CD14-positive monocyte (primary cell): ENCODE measurements around the gene CIROP. TPM values are rescaled to one million over a fixed set of nuclear protein-coding genes. Genes with fewer than 3 reads are reported as not detected.

Experiments
- DNase-seq, 3 donors: peaks; one replicate each; pipeline ENCODE4 v3.0.0-alpha.2; 2011 to 2022
- H2AFZ ChIP-seq: 2 replicates; pipeline ENCODE4 v1.6.0; 2012; ENCODE audit warnings: mild to moderate bottlenecking, low read depth, low read length, inconsistent platforms; ENCODE audit not compliant: insufficient read depth, poor library complexity, severe bottlenecking
- H3K27ac ChIP-seq, 2 donors: 1 replicate in 1 of 2; 2 replicates in 1 of 2; pipeline ENCODE4 v1.5.1; 2012 to 2013; ENCODE audit warnings: low read length in 2 of 2, control low read depth in 1 of 2, inconsistent platforms in 1 of 2, low read depth in 1 of 2, mild to moderate bottlenecking in 1 of 2
- H3K27me3 ChIP-seq, 2 donors: one replicate each; pipeline versions ENCODE4 v1.6.0 to v1.6.1; 2011 to 2013; ENCODE audit warnings: low read length in 2 of 2; ENCODE audit not compliant: control insufficient read depth in 2 of 2, insufficient read depth in 2 of 2
- H3K36me3 ChIP-seq, 2 donors: replicated peaks in 1 of 2; 1 replicate in 1 of 2; 2 replicates in 1 of 2; pipeline versions ENCODE4 v1.5.1 to v1.6.1; 2012 to 2013; ENCODE audit warnings: low read length in 2 of 2, control low read depth in 1 of 2, inconsistent platforms in 1 of 2, mild to moderate bottlenecking in 1 of 2; ENCODE audit not compliant: insufficient read depth in 2 of 2, control insufficient read depth in 1 of 2
- H3K4me1 ChIP-seq, 2 donors: 1 replicate in 1 of 2; 2 replicates in 1 of 2; pipeline versions ENCODE4 v1.5.1 to v1.6.1; 2012 to 2013; ENCODE audit warnings: low read length in 2 of 2, control low read depth in 1 of 2, inconsistent platforms in 1 of 2, mild to moderate bottlenecking in 1 of 2, moderate library complexity in 1 of 2; ENCODE audit not compliant: insufficient read depth in 2 of 2, control insufficient read depth in 1 of 2
- H3K4me2 ChIP-seq: replicated peaks from 2 replicates; pipeline ENCODE3; 2012; ENCODE audit warnings: low read length, moderate library complexity, mild to moderate bottlenecking; ENCODE audit not compliant: poor library complexity, severe bottlenecking; ENCODE audit errors: extremely low read depth
- H3K4me3 ChIP-seq, 3 experiments: fragments of 200-600 bp in 1 of 3; sonication (generic) in 1 of 3; replicated peaks in 1 of 3; 1 replicate in 2 of 3; 2 replicates in 1 of 3; pipeline ENCODE4 v1.5.1; 2011 to 2013; ENCODE audit warnings: low read length in 3 of 3, mild to moderate bottlenecking in 3 of 3, control low read depth in 2 of 3, low read depth in 2 of 3, inconsistent platforms in 1 of 3, moderate library complexity in 1 of 3
- H3K79me2 ChIP-seq: 2 replicates; pipeline ENCODE4 v1.6.0; 2012; ENCODE audit warnings: mild to moderate bottlenecking, control low read depth, inconsistent platforms, low read length, moderate library complexity; ENCODE audit not compliant: insufficient read depth
- H3K9ac ChIP-seq: 2 replicates; pipeline ENCODE4 v1.6.0; 2017; ENCODE audit warnings: low read length, mild to moderate bottlenecking; ENCODE audit not compliant: insufficient read depth, poor library complexity, severe bottlenecking
- H3K9me3 ChIP-seq, 2 donors: replicated peaks in 1 of 2; 1 replicate in 1 of 2; 2 replicates in 1 of 2; pipeline versions ENCODE4 v1.5.1 to v1.6.1; 2012 to 2013; ENCODE audit warnings: low read length in 2 of 2, control low read depth in 1 of 2; ENCODE audit not compliant: control insufficient read depth in 1 of 2, insufficient read depth in 1 of 2
- H4K20me1 ChIP-seq: 2 replicates; pipeline ENCODE4 v1.6.0; 2012; ENCODE audit warnings: mild to moderate bottlenecking, low read length, control low read depth, moderate library complexity; ENCODE audit not compliant: insufficient read depth
- H3K27ac Mint-ChIP-seq, 7 donors: one replicate each; pipeline ENCODE4 v1.8.0; 2020; ENCODE audit warnings: mild to moderate bottlenecking in 7 of 7, mixed read lengths in 7 of 7, moderate library complexity in 6 of 7, inconsistent platforms in 2 of 7
- H3K27me3 Mint-ChIP-seq, 3 donors: one replicate each; pipeline ENCODE4 v1.8.0; 2021 to 2022; ENCODE audit warnings: low read depth in 3 of 3, mild to moderate bottlenecking in 3 of 3, mixed read lengths in 3 of 3, moderate library complexity in 3 of 3, inconsistent platforms in 1 of 3
- H3K36me3 Mint-ChIP-seq, 2 donors: one replicate each; pipeline ENCODE4 v1.8.0; 2020; ENCODE audit warnings: mixed read lengths in 2 of 2, inconsistent platforms in 1 of 2, mild to moderate bottlenecking in 1 of 2
- H3K4me1 Mint-ChIP-seq: one replicate; pipeline ENCODE4 v1.8.0; 2020; ENCODE audit warnings: mild to moderate bottlenecking, mixed read lengths
- H3K4me3 Mint-ChIP-seq, 2 donors: one replicate each; pipeline ENCODE4 v1.8.0; 2020; ENCODE audit warnings: mild to moderate bottlenecking in 2 of 2, mixed read lengths in 2 of 2, moderate library complexity in 1 of 2
- H3K9me3 Mint-ChIP-seq, 7 donors: one replicate each; pipeline ENCODE4 v1.8.0; 2020 to 2022; ENCODE audit warnings: mixed read lengths in 7 of 7, mild to moderate bottlenecking in 6 of 7, moderate library complexity in 6 of 7, inconsistent platforms in 2 of 7
- CTCF ChIP-seq: fragments of 200-600 bp; IDR thresholded peaks from one replicate; pipeline ENCODE4 v1.8.0; 2022; ENCODE audit warnings: antibody characterized with exemption, mild to moderate bottlenecking
- WGBS: methylation state at CpG from one replicate; pipeline ENCODE4 v1.1.5; 2013; ENCODE audit warnings: missing lambda C conversion rate; ENCODE audit not compliant: insufficient coverage; 5-methylcytosine and 5-hydroxymethylcytosine counted together
- intact Hi-C, 2 donors: fragments of 100-400 bp; cut with micrococcal nuclease; formaldehyde crosslinking; loops; one replicate each; pipeline versions ENCODE4 v1.15.0 to v1.15.1; 2023
- polyA plus RNA-seq, 3 donors: library from polyadenylated mRNA; depleted of rRNA in 1 of 3; unstranded in 2 of 3; stranded (reverse) in 1 of 3; fragments of 300-500 nt in 2 of 3; fragments of >200 nt in 1 of 3; fragmentation: Illumina TruSeq in 2 of 3; gene quantifications; 1 replicate in 2 of 3; 2 replicates in 1 of 3; pipeline ENCODE4 v1.2.3, GENCODE V29; 2012 to 2021

The CIROP gene
- polyA plus RNA-seq, 3 donors: not detected

DNA sequence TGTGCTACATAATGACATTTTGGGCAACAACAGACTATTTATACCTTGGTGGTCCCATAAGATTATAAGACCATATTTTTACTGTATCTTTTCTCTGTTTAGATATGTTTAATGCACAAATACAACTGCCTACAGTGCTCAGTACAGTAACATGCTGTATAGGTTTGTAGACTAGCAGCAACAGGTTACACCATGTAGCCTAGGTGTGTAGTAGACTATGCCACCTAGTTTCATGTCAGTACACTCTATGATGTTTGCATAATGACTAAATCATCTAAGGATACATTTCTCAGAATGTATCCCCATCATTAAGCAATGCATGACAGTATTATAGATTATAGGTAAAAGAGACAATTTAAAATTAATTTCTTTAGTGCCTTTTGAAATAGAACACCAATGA, 45.0 kb upstream of the CIROP start:
- Histone ChIP-seq H3K27ac (no peak overlapping the region), H3K4me3 (no peak overlapping the region), H3K4me1 (peaks cover 15 to 17% of the 10 kb centered on the region in 2 donors), H3K27me3 (no peaks in the 10 kb centered on the region), H3K36me3 (no peaks in the 10 kb centered on the region), H4K20me1 (no peaks in the 10 kb centered on the region), H3K4me2 (no peak overlapping the region), H3K9ac (no peak overlapping the region), H3K9me3 (no peaks in the 10 kb centered on the region), H3K79me2 (no peaks in the 10 kb centered on the region), H2AFZ (no peak overlapping the region)
- H3K27ac Mint-ChIP-seq: no peak overlapping the region
- intact Hi-C loops: no loop called here
- H3K36me3 Mint-ChIP-seq: no peaks in the 10 kb centered on the region
- no peak overlapping the region for H3K4me3 Mint-ChIP-seq
- no peak for TF ChIP-seq CTCF
- no peak for DNase-seq
- H3K27me3 Mint-ChIP-seq: peaks cover 0 to 3% (median 0%) of the 10 kb centered on the region in 3 donors
- peaks cover 0 to 5% (median 0%) of the 10 kb centered on the region in 7 donors for H3K9me3 Mint-ChIP-seq
- H3K4me1 Mint-ChIP-seq: peaks cover 21% of the 10 kb centered on the region

GRCh38 chr14:23148591-23149249, 43.9 kb upstream of the CIROP start:
- Histone ChIP-seq H3K9ac (no peak overlapping the region), H4K20me1 (no peaks in the 10 kb centered on the region), H3K4me3 (no peak overlapping the region), H3K36me3 (no peaks in the 10 kb centered on the region), H3K27me3 (no peaks in the 10 kb centered on the region), H3K79me2 (no peaks in the 10 kb centered on the region), H3K4me2 (no peak overlapping the region), H3K4me1 (peaks cover 5 to 7% of the 10 kb centered on the region in 2 donors), H2AFZ (no peak overlapping the region), H3K9me3 (no peaks in the 10 kb centered on the region), H3K27ac (no peak overlapping the region)
- Mint-ChIP-seq H3K4me3 (no peak overlapping the region), H3K4me1 (peaks cover 11% of the 10 kb centered on the region), H3K27me3 (peaks cover 0 to 3% (median 0%) of the 10 kb centered on the region in 3 donors), H3K9me3 (peaks cover 0 to 3% (median 0%) of the 10 kb centered on the region in 7 donors), H3K36me3 (no peaks in the 10 kb centered on the region), H3K27ac (no peak overlapping the region)
- intact Hi-C loops: no loop called here
- 92% methylated on average over 2 of the region's 5 CpGs for WGBS
- no peak for DNase-seq
- TF ChIP-seq CTCF: no peak
